HG03159 (cell line): ENCODE results near the gene ARNT2.

Experiments
- ATAC-seq: cut with Tn5 transposase; IDR thresholded peaks from one replicate; pipeline ENCODE4 v1.9.1; 2021; ENCODE audit warnings: mild to moderate bottlenecking, moderate library complexity; ENCODE audit not compliant: unreplicated experiment

Gene ARNT2

GRCh38 chr15:80487839-80488390 is 83.7 kb downstream of the ARNT2 start:
- ATAC-seq = no peak

- no peak for ATAC-seq
These were observed 84.9 kb downstream of the ARNT2 start for GRCh38 chr15:80489030-80489594.

GRCh38 chr15:80490431-80490990 is 86.3 kb downstream of the ARNT2 start:
- no peak for ATAC-seq

- no peak for ATAC-seq
These were observed 87.1 kb downstream of the ARNT2 start for GRCh38 chr15:80491163-80491847.

- ATAC-seq = no peak
These were observed 88.2 kb downstream of the ARNT2 start for GRCh38 chr15:80492409-80492808.

GRCh38 chr15:80492874-80493273 is 88.7 kb downstream of the ARNT2 start:
- ATAC-seq = no peak

GRCh38 chr15:80494351-80494751 is 90.2 kb downstream of the ARNT2 start:
- no peak for ATAC-seq

GRCh38 chr15:80494756-80495155 is 90.6 kb downstream of the ARNT2 start:
- ATAC-seq = no peak

- no peak for ATAC-seq
These were observed 91.3 kb downstream of the ARNT2 start for GRCh38 chr15:80495401-80495942.

- ATAC-seq = no peak
These were observed 91.9 kb downstream of the ARNT2 start for GRCh38 chr15:80496096-80496495.

GRCh38 chr15:80497221-80497620 is 93.0 kb downstream of the ARNT2 start:
- no peak for ATAC-seq

- ATAC-seq = no peak
These were observed 94.5 kb downstream of the ARNT2 start for GRCh38 chr15:80498652-80499051.

GRCh38 chr15:80500021-80500420 is 95.8 kb downstream of the ARNT2 start:
- ATAC-seq = no peak

- no peak for ATAC-seq
These were observed 97.3 kb downstream of the ARNT2 start for GRCh38 chr15:80501476-80501875.

- ATAC-seq = no peak
These were observed 98.6 kb downstream of the ARNT2 start for GRCh38 chr15:80502782-80503181.

- no peak for ATAC-seq
These were observed 99.3 kb downstream of the ARNT2 start for GRCh38 chr15:80503319-80503952.

- no peak for ATAC-seq
These were observed 100.7 kb downstream of the ARNT2 start for GRCh38 chr15:80504931-80505330.

GRCh38 chr15:80506286-80506893 is 102.2 kb downstream of the ARNT2 start:
- no peak for ATAC-seq

- no peak for ATAC-seq
These were observed 102.9 kb downstream of the ARNT2 start for GRCh38 chr15:80507131-80507530.

GRCh38 chr15:80507638-80508316 is 103.6 kb downstream of the ARNT2 start:
- no peak for ATAC-seq
